Activated T-cell treated with anti-CD3 and anti-CD28 coated beads, Interleukin-2, amount 50 U/mL, for 24 hours (primary cell): ENCODE results near the gene PSMB10.
"Not testable (repeated sequence)": the region's sequence is repeated elsewhere in the genome, so short reads cannot be mapped to it uniquely, and the experiment has no call there.

Source experiments
- DNase-seq: peaks from one replicate; pipeline ENCODE4 v3.0.0-alpha.2; 2020
- H3K27ac Mint-ChIP-seq: 2 replicates; pipeline ENCODE4 v1.8.0; 2020; ENCODE audit warnings: mild to moderate bottlenecking, mixed read lengths
- H3K27me3 Mint-ChIP-seq: 2 replicates; pipeline ENCODE4 v1.8.0; 2020; ENCODE audit warnings: mixed read lengths
- H3K36me3 Mint-ChIP-seq: 2 replicates; pipeline ENCODE4 v1.8.0; 2020; ENCODE audit warnings: low read depth, mixed read lengths
- H3K4me1 Mint-ChIP-seq: 2 replicates; pipeline ENCODE4 v1.8.0; 2020; ENCODE audit warnings: low read depth, mixed read lengths
- H3K4me3 Mint-ChIP-seq: 2 replicates; pipeline ENCODE4 v1.8.0; 2020; ENCODE audit warnings: mild to moderate bottlenecking, moderate library complexity, mixed read lengths
- H3K9me3 Mint-ChIP-seq: 2 replicates; pipeline ENCODE4 v1.8.0; 2020; ENCODE audit warnings: mixed read lengths

PSMB10 gene

GRCh38 chr16:67915496-67915769 is 21.2 kb downstream of the PSMB10 start:
- peak overlapping the region; percentile 95 for H3K27ac Mint-ChIP-seq
- not testable (repeated sequence) for H3K27me3 Mint-ChIP-seq, DNase-seq, H3K9me3 Mint-ChIP-seq, H3K4me3 Mint-ChIP-seq
- peaks cover 25% of the 10 kb centered on the region for H3K36me3 Mint-ChIP-seq
- peaks cover 32% of the 10 kb centered on the region for H3K4me1 Mint-ChIP-seq

- Mint-ChIP-seq H3K27me3 (no peaks in the 10 kb centered on the region), H3K27ac (no peak overlapping the region), H3K4me1 (peaks cover 37% of the 10 kb centered on the region), H3K9me3 (no peaks in the 10 kb centered on the region), H3K36me3 (peaks cover 30% of the 10 kb centered on the region), H3K4me3 (no peak overlapping the region)
- no peak for DNase-seq
Measured at GRCh38 chr16:67914758-67915495, 21.7 kb downstream of the PSMB10 start.

- DNase-seq, result no peak
- H3K27me3 Mint-ChIP-seq, result no peaks in the 10 kb centered on the region
- H3K4me3 Mint-ChIP-seq, result no peak overlapping the region
- H3K36me3 Mint-ChIP-seq, result peaks cover 29% of the 10 kb centered on the region
- H3K27ac Mint-ChIP-seq, result peak overlapping the region; percentile 16
- H3K9me3 Mint-ChIP-seq, result no peaks in the 10 kb centered on the region
- H3K4me1 Mint-ChIP-seq, result peaks cover 25% of the 10 kb centered on the region
Measured at GRCh38 chr16:67910158-67910557, 26.5 kb downstream of the PSMB10 start.

- DNase-seq, result no peak
- no peak overlapping the region for H3K4me3 Mint-ChIP-seq
- H3K4me1 Mint-ChIP-seq, result peaks cover 24% of the 10 kb centered on the region
- H3K36me3 Mint-ChIP-seq, result peaks cover 29% of the 10 kb centered on the region
- no peaks in the 10 kb centered on the region for H3K27me3 Mint-ChIP-seq
- no peaks in the 10 kb centered on the region for H3K9me3 Mint-ChIP-seq
- H3K27ac Mint-ChIP-seq, result no peak overlapping the region
Measured at GRCh38 chr16:67909056-67909742, 27.5 kb downstream of the PSMB10 start.

GRCh38 chr16:67907397-67908180 is 29.1 kb downstream of the PSMB10 start:
- DNase-seq, result no peak
- peaks cover 37% of the 10 kb centered on the region for H3K36me3 Mint-ChIP-seq
- H3K9me3 Mint-ChIP-seq, result no peaks in the 10 kb centered on the region
- H3K27ac Mint-ChIP-seq, result peak overlapping the region; percentile 16
- no peaks in the 10 kb centered on the region for H3K27me3 Mint-ChIP-seq
- H3K4me3 Mint-ChIP-seq, result no peak overlapping the region
- peaks cover 24% of the 10 kb centered on the region for H3K4me1 Mint-ChIP-seq

- Mint-ChIP-seq H3K36me3 (peaks cover 15% of the 10 kb centered on the region), H3K4me3 (no peak overlapping the region), H3K27me3 (no peaks in the 10 kb centered on the region), H3K4me1 (peaks cover 16% of the 10 kb centered on the region), H3K27ac (peak overlapping the region; percentile 45), H3K9me3 (no peaks in the 10 kb centered on the region)
- no peak for DNase-seq
Measured at GRCh38 chr16:67902831-67903230, 33.8 kb downstream of the PSMB10 start.

- Mint-ChIP-seq H3K4me1 (peaks cover 20% of the 10 kb centered on the region), H3K9me3 (no peaks in the 10 kb centered on the region), H3K4me3 (no peak overlapping the region), H3K36me3 (peaks cover 19% of the 10 kb centered on the region), H3K27me3 (no peaks in the 10 kb centered on the region), H3K27ac (peak overlapping the region; percentile 14)
- DNase-seq, result no peak
Measured at GRCh38 chr16:67901734-67902133, 34.9 kb downstream of the PSMB10 start.

- H3K27ac Mint-ChIP-seq, result peak overlapping the region; percentile 2
- DNase-seq, result no peak
- H3K4me1 Mint-ChIP-seq, result peaks cover 49% of the 10 kb centered on the region
- no peak overlapping the region for H3K4me3 Mint-ChIP-seq
- no peaks in the 10 kb centered on the region for H3K27me3 Mint-ChIP-seq
- H3K36me3 Mint-ChIP-seq, result peaks cover 16% of the 10 kb centered on the region
- no peaks in the 10 kb centered on the region for H3K9me3 Mint-ChIP-seq
Measured at GRCh38 chr16:67897231-67897630, 39.4 kb downstream of the PSMB10 start.

GRCh38 chr16:67893743-67894399 is 42.8 kb downstream of the PSMB10 start:
- H3K27ac Mint-ChIP-seq, result peak overlapping the region; percentile 96
- peaks cover 11% of the 10 kb centered on the region for H3K36me3 Mint-ChIP-seq
- H3K4me3 Mint-ChIP-seq, result peak overlapping the region; percentile 97
- no peaks in the 10 kb centered on the region for H3K9me3 Mint-ChIP-seq
- peaks cover 40% of the 10 kb centered on the region for H3K4me1 Mint-ChIP-seq
- no peaks in the 10 kb centered on the region for H3K27me3 Mint-ChIP-seq
- no peak for DNase-seq

GRCh38 chr16:67892899-67893742 is 43.5 kb downstream of the PSMB10 start, which contains the start of gene PSKH1:
Gene PSKH1, plus strand, starts transcription at chr16:67893254. Its CDS starts 15,496 bp downstream, at chr16:67908750.
- H3K27me3 Mint-ChIP-seq, result no peaks in the 10 kb centered on the region
- DNase-seq, result peak; percentile 93
- peaks cover 38% of the 10 kb centered on the region for H3K4me1 Mint-ChIP-seq
- no peaks in the 10 kb centered on the region for H3K9me3 Mint-ChIP-seq
- peak within 1 kb of the TSS; percentile 97 for H3K4me3 Mint-ChIP-seq
- peaks cover 11% of the 10 kb centered on the region for H3K36me3 Mint-ChIP-seq
- H3K27ac Mint-ChIP-seq, result peak within 1 kb of the TSS; percentile 96

GRCh38 chr16:67892375-67892774 is 44.3 kb downstream of the PSMB10 start:
- Mint-ChIP-seq H3K4me1 (peaks cover 35% of the 10 kb centered on the region), H3K4me3 (peak overlapping the region; percentile 97), H3K27me3 (no peaks in the 10 kb centered on the region), H3K36me3 (peaks cover 9% of the 10 kb centered on the region), H3K9me3 (no peaks in the 10 kb centered on the region), H3K27ac (peak overlapping the region; percentile 88)
- no peak for DNase-seq

- H3K4me1 Mint-ChIP-seq, result peaks cover 7% of the 10 kb centered on the region
- H3K27me3 Mint-ChIP-seq, result no peaks in the 10 kb centered on the region
- H3K9me3 Mint-ChIP-seq, result no peaks in the 10 kb centered on the region
- no peak for DNase-seq
- peaks cover 31% of the 10 kb centered on the region for H3K36me3 Mint-ChIP-seq
- peak overlapping the region; percentile 26 for H3K27ac Mint-ChIP-seq
- H3K4me3 Mint-ChIP-seq, result no peak overlapping the region
Measured at GRCh38 chr16:67888331-67888730, 48.3 kb downstream of the PSMB10 start.

- peaks cover 50% of the 10 kb centered on the region for H3K36me3 Mint-ChIP-seq
- no peak for DNase-seq
- no peaks in the 10 kb centered on the region for H3K4me1 Mint-ChIP-seq
- no peak overlapping the region for H3K4me3 Mint-ChIP-seq
- H3K27ac Mint-ChIP-seq, result peak overlapping the region; percentile 35
- H3K9me3 Mint-ChIP-seq, result no peaks in the 10 kb centered on the region
- H3K27me3 Mint-ChIP-seq, result no peaks in the 10 kb centered on the region
Measured at GRCh38 chr16:67886387-67886786, 50.3 kb downstream of the PSMB10 start.

GRCh38 chr16:67885976-67886375 is 50.7 kb downstream of the PSMB10 start:
- H3K27me3 Mint-ChIP-seq, result no peaks in the 10 kb centered on the region
- no peak overlapping the region for H3K4me3 Mint-ChIP-seq
- H3K9me3 Mint-ChIP-seq, result no peaks in the 10 kb centered on the region
- DNase-seq, result no peak
- no peak overlapping the region for H3K27ac Mint-ChIP-seq
- H3K36me3 Mint-ChIP-seq, result peaks cover 54% of the 10 kb centered on the region
- H3K4me1 Mint-ChIP-seq, result no peaks in the 10 kb centered on the region
